ENCODE data around the gene UBE3B. TPM values are rescaled to one million over a fixed set of nuclear protein-coding genes. Genes with fewer than 3 reads are reported as not detected.
A peak's percentile ranks its signal among the peaks of the same experiment; 100 is the strongest.

UBE3B gene
- total and polyA plus RNA-seq, 5 donors from 2014 or later: 16.8 to 38.2 (median 22.2) TPM

DNA sequence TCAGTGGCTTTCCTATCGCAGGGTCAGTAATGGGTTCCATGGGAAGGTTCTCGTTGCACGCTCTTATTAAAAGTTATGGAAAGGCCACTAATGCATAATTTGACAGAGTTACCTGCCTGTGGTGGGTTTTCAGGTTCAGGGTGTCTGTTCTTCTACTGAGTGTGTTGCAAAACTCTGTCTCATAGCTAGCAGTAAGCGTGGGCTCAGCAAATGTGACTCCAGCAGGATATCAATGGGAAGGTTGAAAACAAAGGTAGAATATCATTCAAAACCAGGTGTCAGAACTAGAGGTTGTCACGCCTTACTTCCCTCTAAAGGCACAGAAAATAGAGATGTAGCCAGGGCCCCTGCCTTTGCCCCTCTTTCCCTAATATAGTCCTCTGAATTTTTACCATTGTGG lies 24.9 kb downstream of the UBE3B start:
- H3K36me3 Mint-ChIP-seq: peaks cover 59% of the 10 kb centered on the region
- H3K27me3 Mint-ChIP-seq: no peaks in the 10 kb centered on the region
- no peak overlapping the region for H3K4me3 ChIP-seq (ENCODE audit: low read depth, low read length)

DNA sequence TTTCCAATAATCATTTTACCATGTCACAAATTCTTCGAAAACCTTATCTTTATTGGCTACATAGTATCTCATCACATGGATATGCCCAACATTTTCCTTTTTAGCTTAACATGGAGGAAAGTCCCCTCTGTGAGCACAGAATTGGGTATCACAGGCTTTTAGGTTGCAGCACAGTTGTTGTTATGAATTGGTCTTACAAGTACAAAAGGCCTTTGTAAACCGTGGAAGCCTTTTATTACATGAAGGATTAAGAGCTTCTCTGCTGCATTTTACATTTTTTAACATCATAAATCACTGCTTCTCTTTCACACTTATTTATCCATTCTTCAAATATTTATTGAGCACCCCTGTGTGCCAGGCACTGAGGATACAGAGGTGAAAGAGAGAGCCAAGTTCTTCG lies 26.2 kb downstream of the UBE3B start:
- Histone ChIP-seq H3K36me3 (ENCODE audit: control insufficient read depth, insufficient read depth, low read length) (peaks cover 94% of the 10 kb centered on the region), H3K4me3 (ENCODE audit: low read depth, low read length) (no peak overlapping the region), H3K9me3 (ENCODE audit: control insufficient read depth in 2 of 2, low read length in 2 of 2) (no peaks in the 10 kb centered on the region), H3K4me1 (ENCODE audit: control insufficient read depth, insufficient read depth, low read length, poor library complexity, severe bottlenecking) (no peaks in the 10 kb centered on the region), H3K27ac (ENCODE audit: insufficient read depth, low read length, poor library complexity, severe bottlenecking) (no peak overlapping the region), H3K27me3 (ENCODE audit: control insufficient read depth, insufficient read depth, low read length) (no peaks in the 10 kb centered on the region)
- Mint-ChIP-seq H3K27me3 (no peaks in the 10 kb centered on the region), H3K27ac (no peak overlapping the region), H3K36me3 (peaks cover 57% of the 10 kb centered on the region), H3K9me3 (no peaks in the 10 kb centered on the region), H3K4me1 (no peaks in the 10 kb centered on the region), H3K4me3 (no peak overlapping the region)
- ATAC-seq (ENCODE audit: low read depth in 2 of 2): no peak
- DNase-seq: no peak

More for the DNA sequence above, 24.9 kb downstream of the UBE3B start:
- Mint-ChIP-seq H3K4me1 (no peaks in the 10 kb centered on the region), H3K4me3 (no peak overlapping the region), H3K27ac (no peak overlapping the region), H3K9me3 (no peaks in the 10 kb centered on the region)
- Histone ChIP-seq H3K36me3 (ENCODE audit: control insufficient read depth, insufficient read depth, low read length) (peaks cover 94% of the 10 kb centered on the region), H3K27me3 (ENCODE audit: control insufficient read depth, insufficient read depth, low read length) (no peaks in the 10 kb centered on the region), H3K27ac (ENCODE audit: insufficient read depth, low read length, poor library complexity, severe bottlenecking) (no peak overlapping the region), H3K4me1 (ENCODE audit: control insufficient read depth, insufficient read depth, low read length, poor library complexity, severe bottlenecking) (no peaks in the 10 kb centered on the region), H3K9me3 (ENCODE audit: control insufficient read depth in 2 of 2, low read length in 2 of 2) (no peaks in the 10 kb centered on the region)
- DNase-seq: no peak
- no peak for ATAC-seq (ENCODE audit: low read depth in 2 of 2)

DNA sequence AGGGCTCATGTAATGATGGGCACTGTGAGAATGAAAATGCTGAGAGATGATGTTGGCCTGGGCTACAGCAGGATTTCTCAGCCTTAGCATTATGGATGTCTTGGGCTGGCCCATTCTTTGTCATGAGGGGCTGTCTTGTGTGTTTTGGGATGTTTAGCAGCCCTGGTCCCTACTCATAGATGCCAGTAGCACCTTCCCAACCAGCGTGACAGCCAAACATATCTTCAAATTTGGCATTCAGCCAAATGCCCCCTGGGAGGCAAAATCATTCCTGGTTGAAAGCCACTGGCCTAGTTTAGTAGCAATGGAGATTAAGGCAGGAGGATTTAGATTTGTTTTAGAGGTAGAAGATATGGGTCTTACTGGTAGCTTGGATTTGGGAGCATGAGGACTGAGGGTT lies 26.6 kb downstream of the UBE3B start:
- no peaks in the 10 kb centered on the region for H3K27me3 ChIP-seq (ENCODE audit: control insufficient read depth, insufficient read depth, low read length)
- DNase-seq: no peak
- no peaks in the 10 kb centered on the region for H3K9me3 Mint-ChIP-seq
- no peaks in the 10 kb centered on the region for H3K27me3 Mint-ChIP-seq
- H3K36me3 ChIP-seq (ENCODE audit: control insufficient read depth, insufficient read depth, low read length): peaks cover 93% of the 10 kb centered on the region
- no peaks in the 10 kb centered on the region for H3K4me1 Mint-ChIP-seq
- H3K4me1 ChIP-seq (ENCODE audit: control insufficient read depth, insufficient read depth, low read length, poor library complexity, severe bottlenecking): no peaks in the 10 kb centered on the region
- no peak overlapping the region for H3K27ac ChIP-seq (ENCODE audit: insufficient read depth, low read length, poor library complexity, severe bottlenecking)
- peak overlapping the region in 1 of 3 donors; percentile 20 for H3K27ac Mint-ChIP-seq
- H3K36me3 Mint-ChIP-seq: peaks cover 56% of the 10 kb centered on the region
- no peak overlapping the region for H3K4me3 ChIP-seq (ENCODE audit: low read depth, low read length)
- no peak overlapping the region for H3K4me3 Mint-ChIP-seq
- ATAC-seq (ENCODE audit: low read depth in 2 of 2): no peak
- H3K9me3 ChIP-seq (ENCODE audit: control insufficient read depth in 2 of 2, low read length in 2 of 2): no peaks in the 10 kb centered on the region

DNA sequence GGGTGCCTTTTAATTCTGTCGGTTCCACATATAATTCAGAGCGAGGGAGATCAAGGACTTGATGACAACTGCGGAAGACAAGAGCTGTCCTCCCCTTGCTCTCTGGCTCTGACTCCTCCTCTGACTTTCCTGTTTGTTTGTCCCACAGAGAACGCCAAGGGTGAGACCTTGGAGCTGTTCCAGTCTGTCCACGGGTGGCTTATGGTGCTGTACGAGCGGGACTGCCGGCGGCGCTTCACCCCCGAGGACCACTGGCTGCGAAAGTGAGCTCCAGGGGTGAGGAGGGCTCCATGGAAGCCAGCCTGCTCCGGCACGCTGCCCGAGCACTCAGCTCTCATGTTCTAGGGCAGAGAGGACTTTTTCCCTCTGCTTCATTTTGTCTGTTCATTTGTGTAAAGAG lies 32.8 kb downstream of the UBE3B start:
- DNase-seq (no peak), ATAC-seq (ENCODE audit: low read depth in 2 of 2) (no peak)
- H3K4me3 ChIP-seq (ENCODE audit: low read depth, low read length): no peak overlapping the region
- Mint-ChIP-seq H3K9me3 (no peaks in the 10 kb centered on the region), H3K4me3 (no peak overlapping the region), H3K27me3 (no peaks in the 10 kb centered on the region), H3K36me3 (peaks cover 63% of the 10 kb centered on the region), H3K27ac (peak overlapping the region in 1 of 3 donors; percentile 66), H3K4me1 (peaks cover 0 to 2% (median 0%) of the 10 kb centered on the region in 4 donors)
- H3K27ac ChIP-seq (ENCODE audit: insufficient read depth, low read length, poor library complexity, severe bottlenecking): no peak overlapping the region
- no peaks in the 10 kb centered on the region for H3K4me1 ChIP-seq (ENCODE audit: control insufficient read depth, insufficient read depth, low read length, poor library complexity, severe bottlenecking)
- H3K36me3 ChIP-seq (ENCODE audit: control insufficient read depth, insufficient read depth, low read length): peaks cover 90% of the 10 kb centered on the region
- H3K9me3 ChIP-seq (ENCODE audit: control insufficient read depth in 2 of 2, low read length in 2 of 2): no peaks in the 10 kb centered on the region
- no peaks in the 10 kb centered on the region for H3K27me3 ChIP-seq (ENCODE audit: control insufficient read depth, insufficient read depth, low read length)

DNA sequence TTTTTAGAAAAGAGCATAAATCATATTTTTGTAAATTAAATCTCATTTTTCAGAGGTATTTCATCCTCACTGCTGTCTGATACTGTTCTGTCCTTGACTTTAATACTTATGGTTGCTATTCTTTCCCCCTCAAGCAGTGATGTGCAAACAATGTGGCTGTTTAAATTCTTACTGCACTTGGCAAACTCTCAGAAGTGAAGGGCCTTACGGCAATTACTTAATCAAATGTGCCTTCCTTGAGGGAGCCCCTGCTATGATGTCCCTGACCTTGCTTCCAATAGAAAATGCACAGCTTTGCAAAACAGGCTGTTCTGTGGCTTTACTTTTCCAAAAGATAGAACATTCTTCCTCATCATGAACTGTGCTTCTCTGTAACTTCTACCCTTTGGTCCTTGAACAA lies 35.2 kb downstream of the UBE3B start:
- Mint-ChIP-seq H3K27ac (no peak overlapping the region), H3K27me3 (no peaks in the 10 kb centered on the region), H3K36me3 (peaks cover 72% of the 10 kb centered on the region), H3K4me1 (peaks cover 0 to 2% (median 0%) of the 10 kb centered on the region in 4 donors), H3K4me3 (no peak overlapping the region), H3K9me3 (no peaks in the 10 kb centered on the region)
- DNase-seq: no peak
- no peaks in the 10 kb centered on the region for H3K27me3 ChIP-seq (ENCODE audit: control insufficient read depth, insufficient read depth, low read length)
- no peaks in the 10 kb centered on the region for H3K4me1 ChIP-seq (ENCODE audit: control insufficient read depth, insufficient read depth, low read length, poor library complexity, severe bottlenecking)
- ATAC-seq (ENCODE audit: low read depth in 2 of 2): no peak
- no peak overlapping the region for H3K4me3 ChIP-seq (ENCODE audit: low read depth, low read length)
- H3K27ac ChIP-seq (ENCODE audit: insufficient read depth, low read length, poor library complexity, severe bottlenecking): no peak overlapping the region
- H3K36me3 ChIP-seq (ENCODE audit: control insufficient read depth, insufficient read depth, low read length): peaks cover 85% of the 10 kb centered on the region
- H3K9me3 ChIP-seq (ENCODE audit: control insufficient read depth in 2 of 2, low read length in 2 of 2): no peaks in the 10 kb centered on the region

DNA sequence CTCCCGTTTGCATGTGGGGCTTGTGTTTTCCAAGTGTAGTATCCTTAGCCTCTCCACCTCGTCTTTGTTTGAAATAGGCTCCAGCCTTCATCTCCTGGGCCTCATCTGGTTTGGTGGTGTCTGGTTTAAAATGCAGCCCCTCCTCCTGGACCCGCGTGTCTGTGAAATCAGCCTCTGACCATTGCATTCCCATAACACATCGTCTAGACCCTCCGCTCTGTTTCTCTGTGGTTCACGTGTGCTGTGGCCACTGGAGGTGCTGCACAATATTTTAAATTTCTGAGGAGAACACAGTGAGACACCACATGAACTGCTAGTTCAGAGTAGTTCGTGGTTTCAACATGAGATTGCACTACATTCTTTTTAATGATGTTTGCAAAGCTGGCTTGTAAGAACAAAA lies 35.6 kb downstream of the UBE3B start:
- Histone ChIP-seq H3K36me3 (ENCODE audit: control insufficient read depth, insufficient read depth, low read length) (peaks cover 85% of the 10 kb centered on the region), H3K27me3 (ENCODE audit: control insufficient read depth, insufficient read depth, low read length) (no peaks in the 10 kb centered on the region), H3K4me3 (ENCODE audit: low read depth, low read length) (no peak overlapping the region), H3K9me3 (ENCODE audit: control insufficient read depth in 2 of 2, low read length in 2 of 2) (no peaks in the 10 kb centered on the region), H3K4me1 (ENCODE audit: control insufficient read depth, insufficient read depth, low read length, poor library complexity, severe bottlenecking) (no peaks in the 10 kb centered on the region), H3K27ac (ENCODE audit: insufficient read depth, low read length, poor library complexity, severe bottlenecking) (no peak overlapping the region)
- Mint-ChIP-seq H3K4me3 (no peak overlapping the region), H3K4me1 (peaks cover 0 to 2% (median 0%) of the 10 kb centered on the region in 4 donors), H3K27me3 (no peaks in the 10 kb centered on the region), H3K9me3 (no peaks in the 10 kb centered on the region), H3K27ac (no peak overlapping the region), H3K36me3 (peaks cover 70% of the 10 kb centered on the region)
- DNase-seq (no peak), ATAC-seq (ENCODE audit: low read depth in 2 of 2) (no peak)

DNA sequence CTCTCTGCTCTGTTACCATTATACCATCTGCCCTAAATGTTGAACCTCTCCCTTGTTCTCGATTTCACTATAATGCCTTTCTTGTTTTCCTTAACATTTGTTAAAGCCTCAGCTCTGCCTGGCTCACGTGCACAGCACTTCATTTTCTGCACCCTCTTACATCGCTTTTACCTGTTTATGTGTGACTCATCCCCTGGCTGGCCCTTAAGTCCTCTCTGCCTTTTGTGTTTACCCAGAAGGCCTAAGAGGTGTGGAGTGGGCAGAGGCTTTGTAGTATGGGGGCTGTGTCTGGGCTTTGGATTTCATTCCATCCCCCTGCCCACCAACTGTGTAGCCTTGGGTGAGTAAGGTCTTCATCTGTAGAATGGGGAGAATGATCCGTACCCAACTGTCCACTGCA lies 36.5 kb downstream of the UBE3B start:
- Histone ChIP-seq H3K4me1 (ENCODE audit: control insufficient read depth, insufficient read depth, low read length, poor library complexity, severe bottlenecking) (no peaks in the 10 kb centered on the region), H3K4me3 (ENCODE audit: low read depth, low read length) (no peak overlapping the region), H3K27ac (ENCODE audit: insufficient read depth, low read length, poor library complexity, severe bottlenecking) (no peak overlapping the region), H3K27me3 (ENCODE audit: control insufficient read depth, insufficient read depth, low read length) (no peaks in the 10 kb centered on the region), H3K36me3 (ENCODE audit: control insufficient read depth, insufficient read depth, low read length) (peaks cover 85% of the 10 kb centered on the region), H3K9me3 (ENCODE audit: control insufficient read depth in 2 of 2, low read length in 2 of 2) (no peaks in the 10 kb centered on the region)
- no peaks in the 10 kb centered on the region for H3K9me3 Mint-ChIP-seq
- no peak overlapping the region for H3K4me3 Mint-ChIP-seq
- ATAC-seq (ENCODE audit: low read depth in 2 of 2): no peak
- DNase-seq: no peak
- H3K27ac Mint-ChIP-seq: no peak overlapping the region
- H3K36me3 Mint-ChIP-seq: peaks cover 71% of the 10 kb centered on the region
- H3K4me1 Mint-ChIP-seq: peaks cover 0 to 4% (median under 1%) of the 10 kb centered on the region in 4 donors
- H3K27me3 Mint-ChIP-seq: no peaks in the 10 kb centered on the region

DNA sequence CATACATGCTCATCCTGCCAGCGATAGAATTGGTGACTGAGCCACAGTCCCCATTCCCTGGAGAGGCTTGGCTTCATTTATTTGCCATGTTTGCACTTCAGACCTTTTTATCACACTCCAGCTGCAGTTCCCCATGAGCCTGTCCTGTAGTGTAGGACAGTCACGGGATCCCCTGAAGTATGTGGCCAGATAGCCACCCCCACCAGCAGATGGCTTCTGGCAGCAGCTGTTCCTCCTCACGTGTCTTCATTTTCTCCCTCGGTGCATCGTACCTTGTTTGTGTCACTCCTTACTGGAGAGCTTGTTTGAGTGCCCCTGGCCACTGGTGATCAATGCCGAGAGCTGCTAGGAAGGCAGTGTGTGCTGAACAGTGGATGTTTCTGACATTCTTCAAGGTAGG lies 40.2 kb downstream of the UBE3B start:
- Mint-ChIP-seq H3K4me3 (no peak overlapping the region), H3K4me1 (peaks cover 0 to 4% (median under 1%) of the 10 kb centered on the region in 4 donors), H3K9me3 (no peaks in the 10 kb centered on the region), H3K27ac (no peak overlapping the region), H3K36me3 (peaks cover 62% of the 10 kb centered on the region), H3K27me3 (no peaks in the 10 kb centered on the region)
- H3K36me3 ChIP-seq (ENCODE audit: control insufficient read depth, insufficient read depth, low read length): peaks cover 77% of the 10 kb centered on the region
- H3K27me3 ChIP-seq (ENCODE audit: control insufficient read depth, insufficient read depth, low read length): no peaks in the 10 kb centered on the region
- H3K9me3 ChIP-seq (ENCODE audit: control insufficient read depth in 2 of 2, low read length in 2 of 2): no peaks in the 10 kb centered on the region
- H3K4me1 ChIP-seq (ENCODE audit: control insufficient read depth, insufficient read depth, low read length, poor library complexity, severe bottlenecking): no peaks in the 10 kb centered on the region
- ATAC-seq (ENCODE audit: low read depth in 2 of 2) (no peak), DNase-seq (no peak)
- no peak overlapping the region for H3K27ac ChIP-seq (ENCODE audit: insufficient read depth, low read length, poor library complexity, severe bottlenecking)
- H3K4me3 ChIP-seq (ENCODE audit: low read depth, low read length): no peak overlapping the region
